Measurements from ENCODE around the gene CLDN1. TPM values are rescaled to one million over a fixed set of nuclear protein-coding genes. Genes with fewer than 3 reads are reported as not detected.
"Not testable (repeated sequence)": the region's sequence is repeated elsewhere in the genome, so short reads cannot be mapped to it uniquely, and the experiment has no call there.

The CLDN1 gene
- polyA plus RNA-seq, 2 donors = 27.1 to 28.8 TPM

- H3K4me3 ChIP-seq (ENCODE audit: low read depth in 1 of 2, low read length in 2 of 2) = no peak overlapping the region
- H3K4me1 ChIP-seq (ENCODE audit: control insufficient read depth in 2 of 2, insufficient read depth in 2 of 2, low read length in 1 of 2) = no peaks in the 10 kb centered on the region
- H3K36me3 ChIP-seq (ENCODE audit: control insufficient read depth in 2 of 2, insufficient read depth in 2 of 2, low read length in 1 of 2) = no peaks in the 10 kb centered on the region
- no peak overlapping the region for H3K27ac ChIP-seq (ENCODE audit: low read depth in 2 of 2, low read length in 1 of 2)
- no peaks in the 10 kb centered on the region for H3K9me3 ChIP-seq (ENCODE audit: control insufficient read depth in 2 of 2, insufficient read depth in 1 of 2, low read depth in 1 of 2, low read length in 1 of 2)
- 58 to 60% methylated on average over 4 of the region's 4 CpGs for WGBS, 2 donors
- no peaks in the 10 kb centered on the region for H3K27me3 ChIP-seq (ENCODE audit: control insufficient read depth in 1 of 2, insufficient read depth in 2 of 2, low read length in 2 of 2)
Observed at GRCh38 chr3:190281308-190282051, 40.8 kb downstream of the CLDN1 start.

DNA sequence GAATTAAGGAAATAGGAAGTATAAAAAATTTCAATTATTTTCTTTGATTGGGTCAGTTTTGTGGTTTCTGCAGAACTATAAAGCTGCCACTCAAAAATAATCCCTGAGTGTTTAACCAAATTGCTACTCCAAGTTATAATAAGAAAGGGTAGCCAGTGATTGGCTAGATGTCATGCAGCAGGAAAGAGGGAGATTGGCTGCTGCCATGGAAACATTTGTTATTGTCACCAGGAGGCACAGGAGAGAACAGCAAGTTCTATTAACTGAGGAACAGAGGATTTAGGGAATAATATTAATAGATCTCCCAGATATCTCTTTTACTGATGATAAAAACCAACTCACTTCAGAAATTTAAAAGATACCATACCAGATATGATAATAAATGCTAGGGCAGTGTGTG, 42.6 kb downstream of the CLDN1 start:
- no peaks in the 10 kb centered on the region for H3K36me3 ChIP-seq (ENCODE audit: control insufficient read depth in 2 of 2, insufficient read depth in 2 of 2, low read length in 1 of 2)
- no peaks in the 10 kb centered on the region for H3K4me1 ChIP-seq (ENCODE audit: control insufficient read depth in 2 of 2, insufficient read depth in 2 of 2, low read length in 1 of 2)
- no peaks in the 10 kb centered on the region for H3K9me3 ChIP-seq (ENCODE audit: control insufficient read depth in 2 of 2, insufficient read depth in 1 of 2, low read depth in 1 of 2, low read length in 1 of 2)
- H3K4me3 ChIP-seq (ENCODE audit: low read depth in 1 of 2, low read length in 2 of 2) = no peak overlapping the region
- H3K27me3 ChIP-seq (ENCODE audit: control insufficient read depth in 1 of 2, insufficient read depth in 2 of 2, low read length in 2 of 2) = no peaks in the 10 kb centered on the region
- no peak overlapping the region for H3K27ac ChIP-seq (ENCODE audit: low read depth in 2 of 2, low read length in 1 of 2)

DNA sequence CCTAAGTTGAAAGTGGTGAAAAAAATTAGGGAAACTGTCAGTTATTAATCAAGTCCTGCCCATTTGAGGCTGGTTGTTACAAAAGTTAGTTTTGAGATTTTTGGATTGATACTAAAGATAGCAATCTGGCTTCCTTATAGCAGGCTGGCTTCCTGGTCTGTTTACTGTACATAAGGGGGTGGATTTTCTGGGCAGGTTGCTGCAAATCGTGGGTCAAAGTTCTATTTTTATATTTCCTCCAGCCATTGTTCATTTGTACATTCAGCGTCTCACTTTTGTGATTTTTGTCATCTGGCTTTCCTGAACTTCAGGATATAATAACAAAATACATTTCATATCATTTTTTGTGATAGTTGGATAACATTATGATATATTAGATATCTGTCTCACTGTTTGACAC, 49.5 kb downstream of the CLDN1 start:
- Histone ChIP-seq H3K27ac (ENCODE audit: low read depth in 2 of 2, low read length in 1 of 2) (no peak overlapping the region), H3K27me3 (ENCODE audit: control insufficient read depth in 1 of 2, insufficient read depth in 2 of 2, low read length in 2 of 2) (no peaks in the 10 kb centered on the region), H3K36me3 (ENCODE audit: control insufficient read depth in 2 of 2, insufficient read depth in 2 of 2, low read length in 1 of 2) (no peaks in the 10 kb centered on the region), H3K4me3 (ENCODE audit: low read depth in 1 of 2, low read length in 2 of 2) (no peak overlapping the region), H3K4me1 (ENCODE audit: control insufficient read depth in 2 of 2, insufficient read depth in 2 of 2, low read length in 1 of 2) (no peaks in the 10 kb centered on the region), H3K9me3 (ENCODE audit: control insufficient read depth in 2 of 2, insufficient read depth in 1 of 2, low read depth in 1 of 2, low read length in 1 of 2) (no peaks in the 10 kb centered on the region)
- WGBS, 2 donors = 35 to 40% methylated on average over 2 of the region's 2 CpGs

DNA sequence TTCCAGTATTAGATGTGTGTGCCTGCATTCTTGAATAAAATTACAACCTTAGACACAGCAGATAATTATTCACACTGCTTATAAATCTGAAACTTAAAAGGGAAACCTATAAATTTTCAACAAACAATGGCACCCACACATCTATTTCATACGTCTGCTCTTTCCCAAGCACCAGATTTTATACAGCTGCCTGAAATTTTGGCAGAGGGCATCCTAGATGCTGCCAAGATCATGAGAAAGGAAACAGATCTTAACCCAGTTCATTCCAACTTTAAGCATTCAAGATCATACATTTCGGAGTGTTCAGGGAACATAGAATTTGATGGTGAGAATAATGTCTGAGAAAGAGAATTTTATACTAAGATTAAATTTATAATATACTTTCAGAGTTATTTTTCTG, 53.1 kb downstream of the CLDN1 start:
- WGBS, 2 donors = 23 to 28% methylated on average over 2 of the region's 2 CpGs
- no peaks in the 10 kb centered on the region for H3K36me3 ChIP-seq (ENCODE audit: control insufficient read depth in 2 of 2, insufficient read depth in 2 of 2, low read length in 1 of 2)
- H3K9me3 ChIP-seq (ENCODE audit: control insufficient read depth in 2 of 2, insufficient read depth in 1 of 2, low read depth in 1 of 2, low read length in 1 of 2) = no peaks in the 10 kb centered on the region
- H3K4me1 ChIP-seq (ENCODE audit: control insufficient read depth in 2 of 2, insufficient read depth in 2 of 2, low read length in 1 of 2) = no peaks in the 10 kb centered on the region
- no peak overlapping the region for H3K4me3 ChIP-seq (ENCODE audit: low read depth in 1 of 2, low read length in 2 of 2)
- H3K27ac ChIP-seq (ENCODE audit: low read depth in 2 of 2, low read length in 1 of 2) = no peak overlapping the region
- no peaks in the 10 kb centered on the region for H3K27me3 ChIP-seq (ENCODE audit: control insufficient read depth in 1 of 2, insufficient read depth in 2 of 2, low read length in 2 of 2)

- not testable (repeated sequence) for H3K27me3 ChIP-seq (ENCODE audit: control insufficient read depth in 1 of 2, insufficient read depth in 2 of 2, low read length in 2 of 2); H3K4me3 ChIP-seq (ENCODE audit: low read depth in 1 of 2, low read length in 2 of 2); H3K36me3 ChIP-seq (ENCODE audit: control insufficient read depth in 2 of 2, insufficient read depth in 2 of 2, low read length in 1 of 2); H3K27ac ChIP-seq (ENCODE audit: low read depth in 2 of 2, low read length in 1 of 2); H3K4me1 ChIP-seq (ENCODE audit: control insufficient read depth in 2 of 2, insufficient read depth in 2 of 2, low read length in 1 of 2); H3K9me3 ChIP-seq (ENCODE audit: control insufficient read depth in 2 of 2, insufficient read depth in 1 of 2, low read depth in 1 of 2, low read length in 1 of 2)
- 93 to 95% methylated on average over 7 of the region's 7 CpGs for whole genome bisulfite sequencing, 2 donors
Observed at GRCh38 chr3:190267464-190267863, 54.8 kb downstream of the CLDN1 start.

GRCh38 chr3:190266913-190267290, 55.3 kb downstream of the CLDN1 start:
- no peaks in the 10 kb centered on the region for H3K36me3 ChIP-seq (ENCODE audit: control insufficient read depth in 2 of 2, insufficient read depth in 2 of 2, low read length in 1 of 2)
- no peak overlapping the region for H3K27ac ChIP-seq (ENCODE audit: low read depth in 2 of 2, low read length in 1 of 2)

GRCh38 chr3:190266265-190266912, 55.9 kb downstream of the CLDN1 start:
- Histone ChIP-seq H3K36me3 (ENCODE audit: control insufficient read depth in 2 of 2, insufficient read depth in 2 of 2, low read length in 1 of 2) (no peaks in the 10 kb centered on the region), H3K27ac (ENCODE audit: low read depth in 2 of 2, low read length in 1 of 2) (no peak overlapping the region), H3K4me1 (ENCODE audit: control insufficient read depth in 2 of 2, insufficient read depth in 2 of 2, low read length in 1 of 2) (peaks cover 0 to 2% of the 10 kb centered on the region in 2 donors), H3K9me3 (ENCODE audit: control insufficient read depth in 2 of 2, insufficient read depth in 1 of 2, low read depth in 1 of 2, low read length in 1 of 2) (no peaks in the 10 kb centered on the region), H3K4me3 (ENCODE audit: low read depth in 1 of 2, low read length in 2 of 2) (no peak overlapping the region), H3K27me3 (ENCODE audit: control insufficient read depth in 1 of 2, insufficient read depth in 2 of 2, low read length in 2 of 2) (no peaks in the 10 kb centered on the region)

More at GRCh38 chr3:190266913-190267290, 55.3 kb downstream of the CLDN1 start:
- Histone ChIP-seq H3K4me1 (ENCODE audit: control insufficient read depth in 2 of 2, insufficient read depth in 2 of 2, low read length in 1 of 2) (no peaks in the 10 kb centered on the region), H3K4me3 (ENCODE audit: low read depth in 1 of 2, low read length in 2 of 2) (no peak overlapping the region), H3K27me3 (ENCODE audit: control insufficient read depth in 1 of 2, insufficient read depth in 2 of 2, low read length in 2 of 2) (no peaks in the 10 kb centered on the region), H3K9me3 (ENCODE audit: control insufficient read depth in 2 of 2, insufficient read depth in 1 of 2, low read depth in 1 of 2, low read length in 1 of 2) (no peaks in the 10 kb centered on the region)
- WGBS, 2 donors = 49 to 73% methylated on average over 1 of the region's 1 CpG

DNA sequence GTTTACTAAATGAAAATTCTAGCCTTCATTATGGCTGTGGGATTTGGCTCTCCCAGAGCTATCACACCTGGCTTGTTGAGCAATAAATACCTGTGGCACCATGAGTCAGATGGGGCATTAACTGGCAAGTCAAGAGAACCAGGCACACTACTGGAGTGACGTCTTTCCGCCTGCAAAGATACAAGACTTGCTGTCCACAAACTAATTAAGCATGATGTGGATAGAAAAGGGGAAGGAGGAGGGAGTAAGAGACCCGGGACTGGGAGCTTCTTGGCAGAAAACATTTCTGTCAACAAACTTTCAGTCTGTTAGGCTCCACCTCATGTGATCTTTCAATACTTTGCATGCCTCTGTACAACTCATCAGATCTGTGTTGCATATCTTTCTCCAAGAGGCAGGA, 56.5 kb downstream of the CLDN1 start:
- no peaks in the 10 kb centered on the region for H3K36me3 ChIP-seq (ENCODE audit: control insufficient read depth in 2 of 2, insufficient read depth in 2 of 2, low read length in 1 of 2)
- H3K9me3 ChIP-seq (ENCODE audit: control insufficient read depth in 2 of 2, insufficient read depth in 1 of 2, low read depth in 1 of 2, low read length in 1 of 2) = no peaks in the 10 kb centered on the region
- no peaks in the 10 kb centered on the region for H3K27me3 ChIP-seq (ENCODE audit: control insufficient read depth in 1 of 2, insufficient read depth in 2 of 2, low read length in 2 of 2)
- H3K27ac ChIP-seq (ENCODE audit: low read depth in 2 of 2, low read length in 1 of 2) = peak overlapping the region in 1 of 2 donors; percentile 10
- H3K4me1 ChIP-seq (ENCODE audit: control insufficient read depth in 2 of 2, insufficient read depth in 2 of 2, low read length in 1 of 2) = peaks cover 0 to 2% of the 10 kb centered on the region in 2 donors
- no peak overlapping the region for H3K4me3 ChIP-seq (ENCODE audit: low read depth in 1 of 2, low read length in 2 of 2)
- 27 to 31% methylated on average over 3 of the region's 3 CpGs for whole genome bisulfite sequencing, 2 donors

GRCh38 chr3:190265126-190265525, 57.1 kb downstream of the CLDN1 start:
- WGBS, 2 donors = 81 to 87% methylated on average over 1 of the region's 1 CpG
- H3K9me3 ChIP-seq (ENCODE audit: control insufficient read depth in 2 of 2, insufficient read depth in 1 of 2, low read depth in 1 of 2, low read length in 1 of 2) = no peaks in the 10 kb centered on the region
- no peaks in the 10 kb centered on the region for H3K36me3 ChIP-seq (ENCODE audit: control insufficient read depth in 2 of 2, insufficient read depth in 2 of 2, low read length in 1 of 2)
- H3K4me1 ChIP-seq (ENCODE audit: control insufficient read depth in 2 of 2, insufficient read depth in 2 of 2, low read length in 1 of 2) = peaks cover 0 to 2% of the 10 kb centered on the region in 2 donors
- no peaks in the 10 kb centered on the region for H3K27me3 ChIP-seq (ENCODE audit: control insufficient read depth in 1 of 2, insufficient read depth in 2 of 2, low read length in 2 of 2)
- H3K4me3 ChIP-seq (ENCODE audit: low read depth in 1 of 2, low read length in 2 of 2) = no peak overlapping the region
- no peak overlapping the region for H3K27ac ChIP-seq (ENCODE audit: low read depth in 2 of 2, low read length in 1 of 2)

DNA sequence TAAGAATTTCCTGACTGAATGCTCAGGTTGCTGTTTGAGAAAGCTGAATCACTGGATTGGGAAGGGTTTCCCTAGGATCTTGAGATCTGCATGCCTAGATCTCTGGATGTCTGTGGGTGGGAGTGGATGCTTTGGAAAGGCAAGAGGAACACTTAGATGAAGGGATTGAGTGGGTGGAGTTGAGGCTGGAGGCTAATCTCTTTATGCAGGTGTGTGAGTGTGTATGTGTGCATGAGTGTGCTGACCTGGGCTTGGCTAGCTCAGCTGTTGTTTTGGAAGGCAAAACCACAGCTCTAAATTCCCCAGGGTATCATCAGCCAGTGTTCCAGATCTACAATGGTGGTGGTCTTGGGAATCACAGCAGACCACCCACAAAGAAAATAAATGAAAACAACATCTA, 60.5 kb downstream of the CLDN1 start:
- H3K27ac ChIP-seq (ENCODE audit: low read depth in 2 of 2, low read length in 1 of 2) = no peak overlapping the region

More for the DNA sequence above, 60.5 kb downstream of the CLDN1 start:
- no peaks in the 10 kb centered on the region for H3K9me3 ChIP-seq (ENCODE audit: control insufficient read depth in 2 of 2, insufficient read depth in 1 of 2, low read depth in 1 of 2, low read length in 1 of 2)
- H3K36me3 ChIP-seq (ENCODE audit: control insufficient read depth in 2 of 2, insufficient read depth in 2 of 2, low read length in 1 of 2) = no peaks in the 10 kb centered on the region
- H3K4me3 ChIP-seq (ENCODE audit: low read depth in 1 of 2, low read length in 2 of 2) = no peak overlapping the region
- H3K27me3 ChIP-seq (ENCODE audit: control insufficient read depth in 1 of 2, insufficient read depth in 2 of 2, low read length in 2 of 2) = no peaks in the 10 kb centered on the region
- H3K4me1 ChIP-seq (ENCODE audit: control insufficient read depth in 2 of 2, insufficient read depth in 2 of 2, low read length in 1 of 2) = peaks cover 0 to 2% of the 10 kb centered on the region in 2 donors
